ENCODE data around the gene HEMGN. TPM values are rescaled to one million over a fixed set of nuclear protein-coding genes. Genes with fewer than 3 reads are reported as not detected.

Gene HEMGN
- total and polyA plus RNA-seq, 2 of the 13 experiments (the other 11 are each of a cell fraction or from before 2014, with no cell fraction given) = not detected

- 35% methylated on average over 5 of the region's 5 CpGs for WGBS (ENCODE audit: low lambda C conversion rate)
- no peak overlapping the region for H3K4me2 ChIP-seq (ENCODE audit: low read depth, low read length)
- no peak overlapping the region for H3K9ac ChIP-seq (ENCODE audit: insufficient read depth, low read depth, low read length)
- H2AFZ ChIP-seq (ENCODE audit: low read length) = no peak overlapping the region
- ChIA-PET POLR2A (interaction anchor here (1.0 kb wide), 1 partner anchor 20 kb away, joined by 4 read pairs; the partner anchor contains the start of gene ANP32B), CTCF (ENCODE audit: low intra/inter-chr PET ratio, low total read pairs) (no interaction called here)
- FAIRE-seq (no peak), DNase-seq (ENCODE audit: low spot score) (no peak), ATAC-seq (no peak)
- H4K20me1 ChIP-seq (ENCODE audit: insufficient read depth, low read length) = no peaks in the 10 kb centered on the region
- no peaks in the 10 kb centered on the region for H3K4me1 ChIP-seq (ENCODE audit: insufficient read depth, low read length)
- in situ Hi-C loops (cut with HindIII; ENCODE audit: extremely low pct_ligation_motif_present, low pct_unique_long_range_greater_than_20kb) = no loop called here
- no peaks in the 10 kb centered on the region for H3K36me3 ChIP-seq (replicated peaks in 1 of 2; ENCODE audit: control insufficient read depth in 1 of 2, insufficient read depth in 2 of 2, low read length in 2 of 2)
- H3K4me3 ChIP-seq (replicated peaks in 1 of 3; ENCODE audit: insufficient read depth in 1 of 3, low read depth in 2 of 3, low read length in 3 of 3) = no peak overlapping the region
- intact Hi-C loops (cut with micrococcal nuclease; ENCODE audit: unreplicated experiment) = no loop called here
- no peaks in the 10 kb centered on the region for H3K9me3 ChIP-seq (ENCODE audit: low read length)
- H3K27ac ChIP-seq (ENCODE audit: extremely low read length, insufficient read depth, low read length) = no peak overlapping the region
- H3K79me2 ChIP-seq (ENCODE audit: insufficient read depth, low read length) = no peaks in the 10 kb centered on the region
- no TSS peak for BruUV-seq (replicated peaks)
- peaks cover 0 to 26% of the 10 kb centered on the region in 2 experiments; a peak in 2 of 5 replicates for H3K27me3 ChIP-seq (ENCODE audit: control insufficient read depth in 1 of 2, insufficient read depth in 2 of 2, low read length in 2 of 2)
- no peak for TF ChIP-seq GRHL1 (CRISPR knock-in tag; conservative IDR thresholded peaks at IDR 0.05)
- TF ChIP-seq, protein P1, sequence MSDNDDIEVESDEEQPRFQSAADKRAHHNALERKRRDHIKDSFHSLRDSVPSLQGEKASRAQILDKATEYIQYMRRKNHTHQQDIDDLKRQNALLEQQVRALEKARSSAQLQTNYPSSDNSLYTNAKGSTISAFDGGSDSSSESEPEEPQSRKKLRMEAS (IDR thresholded peaks at IDR 0.05) = no peak
- TF ChIP-seq ZBTB7B (CRISPR knock-in tag; IDR thresholded peaks at IDR 0.05) = no peak
- no peak for TF ChIP-seq SMC3 (IDR thresholded peaks at IDR 0.05; ENCODE audit: low read length)
- TF ChIP-seq ZNF577 (CRISPR knock-in tag; IDR thresholded peaks at IDR 0.05; ENCODE audit: borderline replicate concordance, low read depth) = no peak
- TF ChIP-seq POGZ (CRISPR knock-in tag; IDR thresholded peaks at IDR 0.05) = no peak
- TF ChIP-seq NCOA1 (CRISPR knock-in tag; IDR thresholded peaks at IDR 0.05) = no peak
- no peak for TF ChIP-seq ZNF672 (CRISPR knock-in tag; IDR thresholded peaks at IDR 0.05)
- TF ChIP-seq ADNP (CRISPR knock-in tag; IDR thresholded peaks at IDR 0.05) = no peak
- no peak for TF ChIP-seq ZBTB20 (CRISPR knock-in tag; IDR thresholded peaks at IDR 0.05; ENCODE audit: borderline replicate concordance, low read depth)
- TF ChIP-seq ZFYVE20 (CRISPR knock-in tag; IDR thresholded peaks at IDR 0.05; ENCODE audit: borderline replicate concordance, low read depth) = no peak
- TF ChIP-seq KLF13 (CRISPR knock-in tag; IDR thresholded peaks at IDR 0.05) = no peak
- TF ChIP-seq HHEX (CRISPR knock-in tag; IDR thresholded peaks at IDR 0.05) = no peak
- TF ChIP-seq ZNF747 (CRISPR knock-in tag; IDR thresholded peaks at IDR 0.05; ENCODE audit: borderline replicate concordance) = no peak
- no peak for TF ChIP-seq GABPB1 (CRISPR knock-in tag; IDR thresholded peaks at IDR 0.05)
These were observed 24.6 kb upstream of the HEMGN start for GRCh38 chr9:97962575-97962974.
